NCI-H2171 treated with DMSO at 0.1 percent for 48 hours (cell line): Measurements from ENCODE around the gene TAOK2.

Source experiments
- DNase-seq: peaks from one replicate; lab custom pipeline; 2025; lab: John Stamatoyannopoulos, UW

The TAOK2 gene

DNA sequence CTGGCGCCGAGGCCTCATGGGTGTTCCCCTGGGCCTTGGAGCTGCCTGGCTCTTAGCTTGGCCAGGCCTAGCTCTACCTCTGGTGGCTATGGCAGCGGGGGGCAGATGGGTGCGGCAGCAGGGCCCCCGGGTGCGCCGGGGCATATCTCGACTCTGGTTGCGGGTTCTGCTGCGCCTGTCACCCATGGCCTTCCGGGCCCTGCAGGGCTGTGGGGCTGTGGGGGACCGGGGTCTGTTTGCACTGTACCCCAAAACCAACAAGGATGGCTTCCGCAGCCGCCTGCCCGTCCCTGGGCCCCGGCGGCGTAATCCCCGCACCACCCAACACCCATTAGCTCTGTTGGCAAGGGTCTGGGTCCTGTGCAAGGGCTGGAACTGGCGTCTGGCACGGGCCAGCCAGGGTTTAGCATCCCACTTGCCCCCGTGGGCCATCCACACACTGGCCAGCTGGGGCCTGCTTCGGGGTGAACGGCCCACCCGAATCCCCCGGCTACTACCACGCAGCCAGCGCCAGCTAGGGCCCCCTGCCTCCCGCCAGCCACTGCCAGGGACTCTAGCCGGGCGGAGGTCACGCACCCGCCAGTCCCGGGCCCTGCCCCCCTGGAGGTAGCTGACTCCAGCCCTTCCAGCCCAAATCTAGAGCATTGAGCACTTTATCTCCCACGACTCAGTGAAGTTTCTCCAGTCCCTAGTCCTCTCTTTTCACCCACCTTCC, 13.9 kb downstream of the TAOK2 start:
- DNase-seq, result no peak

DNA sequence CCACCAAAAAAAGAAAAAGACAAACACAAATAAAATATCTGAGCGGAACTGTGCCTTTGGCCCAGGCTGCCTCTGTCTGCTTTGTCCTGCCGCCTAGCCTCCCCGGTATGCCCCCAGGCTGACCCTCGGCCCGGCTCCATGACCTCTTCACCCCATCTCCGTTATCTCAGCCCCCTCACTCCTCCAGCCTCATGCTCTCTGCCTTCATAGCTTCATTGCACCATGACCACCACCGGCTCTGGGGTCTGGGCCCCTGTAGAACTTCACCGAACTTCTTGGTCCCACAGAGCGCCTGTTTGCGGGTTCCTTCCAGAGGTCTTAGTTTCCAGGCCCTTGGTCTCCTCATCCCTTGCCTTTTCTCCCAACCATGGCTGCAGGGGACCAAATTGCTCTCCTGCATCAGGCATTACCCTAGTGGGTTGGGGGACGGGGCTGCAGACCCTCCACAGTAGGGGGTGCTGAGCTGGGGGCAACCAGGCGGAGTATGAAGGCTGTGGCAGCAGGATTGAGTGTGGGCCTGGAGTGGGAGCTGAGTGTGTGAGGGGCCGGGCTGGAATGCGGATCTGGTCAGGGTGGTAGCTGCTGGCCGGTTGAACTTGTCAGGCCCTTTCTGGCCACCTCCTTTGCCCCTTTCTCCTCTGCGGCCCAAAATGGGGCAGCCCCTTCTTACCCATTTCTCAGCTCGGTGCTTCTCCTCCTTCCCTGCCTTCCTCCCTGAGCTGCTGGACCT, 14.8 kb downstream of the TAOK2 start:
- no peak for DNase-seq

DNA sequence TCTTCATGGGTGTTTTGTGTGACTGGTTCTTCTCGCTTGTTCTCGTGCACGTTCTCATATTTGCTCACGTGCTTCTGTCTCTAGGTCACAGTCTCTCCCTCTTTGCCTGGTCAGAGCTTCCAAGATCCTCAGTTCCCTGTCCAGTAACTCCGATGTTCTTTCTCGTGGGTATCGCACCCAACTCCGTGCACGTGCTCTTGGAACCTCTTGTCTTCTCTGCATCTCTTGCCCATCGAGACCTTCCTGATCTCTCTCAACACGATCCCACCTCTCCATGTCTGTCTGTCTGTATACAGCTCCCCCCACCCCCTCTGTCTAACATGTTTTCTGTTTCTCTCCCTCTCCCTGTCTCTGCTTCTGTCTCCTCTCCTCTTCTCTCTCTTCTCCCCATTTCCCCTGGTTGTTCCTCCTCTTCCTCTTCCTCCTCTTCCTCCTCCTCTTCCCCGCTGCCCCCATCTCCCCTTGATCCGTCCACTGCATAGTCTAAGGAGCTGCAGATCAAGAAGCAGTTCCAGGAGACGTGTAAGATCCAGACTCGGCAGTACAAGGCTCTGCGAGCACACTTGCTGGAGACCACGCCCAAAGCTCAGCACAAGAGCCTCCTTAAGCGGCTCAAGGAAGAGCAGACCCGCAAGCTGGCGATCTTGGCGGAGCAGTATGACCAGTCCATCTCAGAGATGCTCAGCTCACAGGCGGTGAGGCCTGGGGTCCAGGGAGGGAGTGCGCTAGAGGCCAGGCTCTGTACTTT, 15.6 kb downstream of the TAOK2 start:
- no peak for DNase-seq

DNA sequence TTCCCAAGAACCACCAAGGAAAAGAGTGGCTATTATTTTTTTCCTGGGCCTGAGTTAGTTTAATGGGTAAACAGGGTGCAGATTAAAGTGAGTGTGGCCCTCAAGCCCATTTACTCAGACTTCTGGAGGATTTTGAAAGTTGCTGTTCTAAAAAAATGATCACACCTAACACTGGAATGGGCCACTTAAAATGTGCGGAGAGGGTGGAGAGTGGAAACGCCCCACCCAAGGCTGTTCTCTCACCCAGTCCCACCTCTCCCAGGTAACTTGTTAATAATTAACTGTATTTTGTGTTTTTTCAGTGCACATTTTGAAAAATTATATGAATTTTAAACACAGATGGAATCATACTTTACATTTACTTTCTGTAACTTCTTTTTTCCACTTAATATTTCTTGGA, 16.4 kb downstream of the TAOK2 start:
- no peak for DNase-seq

DNA sequence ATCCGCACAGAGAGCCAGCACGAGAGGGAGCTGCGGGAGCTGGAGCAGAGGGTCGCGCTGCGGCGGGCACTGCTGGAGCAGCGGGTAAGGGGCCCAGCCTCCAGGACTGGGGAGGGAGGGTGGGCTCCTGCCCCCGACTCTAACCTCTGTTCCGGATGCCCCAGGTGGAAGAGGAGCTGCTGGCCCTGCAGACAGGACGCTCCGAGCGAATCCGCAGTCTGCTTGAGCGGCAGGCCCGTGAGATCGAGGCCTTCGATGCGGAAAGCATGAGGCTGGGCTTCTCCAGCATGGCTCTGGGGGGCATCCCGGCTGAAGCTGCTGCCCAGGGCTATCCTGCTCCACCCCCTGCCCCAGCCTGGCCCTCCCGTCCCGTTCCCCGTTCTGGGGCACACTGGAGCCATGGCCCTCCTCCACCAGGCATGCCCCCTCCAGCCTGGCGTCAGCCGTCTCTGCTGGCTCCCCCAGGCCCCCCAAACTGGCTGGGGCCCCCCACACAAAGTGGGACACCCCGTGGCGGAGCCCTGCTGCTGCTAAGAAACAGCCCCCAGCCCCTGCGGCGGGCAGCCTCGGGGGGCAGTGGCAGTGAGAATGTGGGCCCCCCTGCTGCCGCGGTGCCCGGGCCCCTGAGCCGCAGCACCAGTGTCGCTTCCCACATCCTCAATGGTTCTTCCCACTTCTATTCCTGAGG, 17.4 kb downstream of the TAOK2 start:
- no peak for DNase-seq

DNA sequence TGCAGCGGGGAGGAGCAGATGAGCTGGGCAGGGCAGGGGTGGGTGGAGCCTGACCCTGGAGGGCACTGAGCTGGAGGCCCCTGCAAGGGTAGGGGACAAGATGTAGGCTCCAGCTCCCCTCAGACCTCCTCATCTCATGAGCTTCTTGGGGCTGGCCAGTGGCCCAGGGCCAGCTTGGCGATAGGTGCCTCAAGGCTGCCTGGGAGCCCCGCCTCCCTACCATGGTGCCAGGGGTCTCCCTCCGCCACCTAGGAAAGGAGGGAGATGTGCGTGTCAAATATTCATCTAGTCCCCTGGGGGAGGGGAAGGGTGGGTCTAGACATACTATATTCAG, 17.9 kb downstream of the TAOK2 start:
- DNase-seq, result no peak

DNA sequence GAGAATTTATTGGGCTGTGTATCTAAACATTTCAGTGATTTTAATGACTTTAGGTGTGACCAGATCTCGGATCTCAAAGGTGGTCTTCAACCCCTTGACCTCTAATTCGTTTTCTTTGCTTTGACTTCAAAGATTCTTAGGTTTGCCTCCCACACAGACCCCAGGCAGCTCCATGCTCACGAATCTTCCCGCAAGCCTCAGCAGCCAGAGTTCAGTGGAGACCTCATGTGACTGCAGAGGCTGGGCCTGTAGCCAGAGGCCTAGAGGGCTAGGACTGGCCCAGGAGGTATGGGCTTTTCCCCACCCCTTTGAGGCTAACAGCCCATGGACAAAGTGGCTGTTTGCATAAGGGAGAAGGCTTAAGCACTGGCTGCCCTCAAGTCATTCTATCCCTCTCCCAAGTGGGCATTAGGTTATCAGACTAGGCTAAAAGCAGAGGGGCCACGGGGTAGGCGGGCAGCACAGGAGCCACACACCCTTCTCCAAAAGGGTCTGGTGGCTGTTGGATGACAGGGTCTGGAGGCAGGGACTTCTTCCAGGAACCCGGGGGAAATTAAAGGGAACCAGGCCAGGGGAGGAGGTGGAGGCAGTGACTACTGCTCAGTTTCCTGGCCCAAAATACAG, 18.8 kb downstream of the TAOK2 start:
- no peak for DNase-seq

DNA sequence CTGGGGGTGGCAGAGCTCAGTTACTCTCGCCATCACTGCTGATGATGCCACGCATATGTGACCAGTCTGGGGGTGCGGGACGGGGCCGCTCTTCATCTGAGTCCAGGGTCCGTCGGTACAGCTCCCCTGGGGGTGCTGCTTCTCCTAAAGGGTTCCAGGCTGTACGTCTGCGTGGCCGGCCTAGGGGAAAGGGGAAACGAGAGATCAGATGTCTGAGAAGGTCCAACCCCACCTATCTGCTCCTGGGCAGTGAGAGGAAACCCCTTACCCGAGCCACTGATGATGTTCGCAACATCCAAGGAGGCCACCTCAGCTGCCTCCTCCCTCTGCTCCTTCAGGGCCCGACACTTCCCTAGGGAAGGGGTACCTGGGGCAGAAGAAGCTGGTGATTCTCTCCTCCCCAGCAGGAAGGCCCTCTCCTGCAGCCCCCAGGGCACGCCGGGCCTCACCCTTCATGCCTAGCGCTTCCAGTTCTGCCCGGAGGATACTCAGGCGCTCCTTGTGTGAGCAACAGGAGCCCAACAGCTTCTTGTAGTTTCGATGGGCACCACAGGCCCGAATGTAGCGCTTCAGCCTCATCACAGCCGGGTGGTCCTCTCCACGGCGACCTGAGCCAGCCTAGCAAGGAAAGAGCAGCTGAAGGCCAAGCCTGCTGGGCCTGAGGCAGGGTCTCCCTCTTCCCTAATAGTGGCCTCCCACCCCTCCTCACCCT, 19.7 kb downstream of the TAOK2 start:
- DNase-seq, result no peak

DNA sequence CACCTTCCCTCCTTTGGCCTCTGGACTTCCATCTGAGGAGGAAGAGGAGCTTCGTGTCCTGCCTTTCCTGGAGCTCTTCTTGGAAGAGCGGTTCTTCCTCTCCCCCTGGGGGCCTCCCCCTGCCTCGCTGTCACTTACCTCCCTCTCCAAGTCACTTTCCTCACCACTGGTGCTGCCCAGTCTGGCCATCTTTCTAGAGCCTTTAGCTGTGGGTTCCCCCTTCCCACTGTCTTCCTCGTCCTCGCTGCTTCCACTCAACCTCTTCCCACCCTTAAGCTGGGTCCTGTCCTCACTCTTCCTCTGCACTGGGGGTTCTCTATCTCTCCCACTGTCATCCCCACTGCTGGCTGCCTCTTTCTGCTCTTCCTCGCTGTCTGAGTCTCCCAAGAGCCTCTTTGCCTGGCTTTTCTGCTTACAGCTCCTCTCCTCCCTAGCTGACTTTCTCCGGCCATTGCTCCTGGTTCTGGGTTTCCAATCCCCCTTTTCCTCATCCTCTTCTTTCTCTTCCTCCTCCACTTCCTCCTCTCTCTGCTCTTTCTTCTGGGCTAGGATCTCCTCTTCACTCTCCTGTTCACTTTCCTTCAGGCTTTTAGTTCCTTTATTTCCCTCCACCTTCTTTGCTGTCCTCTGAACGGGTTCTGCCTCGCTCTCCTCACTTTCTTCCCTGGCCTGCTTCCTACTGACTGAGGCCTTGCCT, 20.4 kb downstream of the TAOK2 start:
- no peak for DNase-seq

DNA sequence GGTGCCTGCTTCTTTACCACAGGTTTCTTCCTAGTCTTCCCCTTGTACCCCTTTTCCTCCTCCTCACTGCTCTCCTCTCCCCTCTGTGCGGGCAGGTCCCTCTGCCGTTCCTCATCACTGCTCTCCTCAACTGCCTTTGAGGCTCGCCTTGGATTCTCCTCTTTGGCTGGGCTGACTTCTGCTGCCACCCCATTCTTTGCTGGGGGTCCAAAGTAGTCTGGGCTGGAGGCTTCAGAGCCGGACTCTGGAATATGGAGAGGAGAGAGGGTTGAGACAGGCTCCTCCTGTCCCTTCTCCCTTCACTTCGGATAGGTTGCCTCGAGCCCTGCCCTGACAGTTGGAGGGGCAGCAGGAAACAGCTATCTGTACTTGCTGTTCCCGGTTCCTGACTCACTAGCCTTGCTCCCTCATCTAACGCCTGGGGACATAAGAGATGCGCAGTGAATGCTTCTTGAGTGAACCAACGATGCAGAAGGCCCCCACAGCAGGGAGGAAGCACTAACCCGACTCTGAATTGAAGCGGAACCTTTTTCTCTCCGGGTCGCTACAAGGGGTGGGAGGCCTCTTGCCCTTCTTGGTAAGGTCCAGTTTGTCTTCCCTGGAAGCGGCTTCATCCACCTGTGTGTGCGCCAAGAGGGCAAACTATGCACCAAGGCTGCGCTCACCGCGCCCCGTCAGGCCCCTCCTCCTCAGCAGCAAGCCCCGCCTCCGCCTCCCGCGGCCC, 21.1 kb downstream of the TAOK2 start:
- peak; percentile 36 for DNase-seq

DNA sequence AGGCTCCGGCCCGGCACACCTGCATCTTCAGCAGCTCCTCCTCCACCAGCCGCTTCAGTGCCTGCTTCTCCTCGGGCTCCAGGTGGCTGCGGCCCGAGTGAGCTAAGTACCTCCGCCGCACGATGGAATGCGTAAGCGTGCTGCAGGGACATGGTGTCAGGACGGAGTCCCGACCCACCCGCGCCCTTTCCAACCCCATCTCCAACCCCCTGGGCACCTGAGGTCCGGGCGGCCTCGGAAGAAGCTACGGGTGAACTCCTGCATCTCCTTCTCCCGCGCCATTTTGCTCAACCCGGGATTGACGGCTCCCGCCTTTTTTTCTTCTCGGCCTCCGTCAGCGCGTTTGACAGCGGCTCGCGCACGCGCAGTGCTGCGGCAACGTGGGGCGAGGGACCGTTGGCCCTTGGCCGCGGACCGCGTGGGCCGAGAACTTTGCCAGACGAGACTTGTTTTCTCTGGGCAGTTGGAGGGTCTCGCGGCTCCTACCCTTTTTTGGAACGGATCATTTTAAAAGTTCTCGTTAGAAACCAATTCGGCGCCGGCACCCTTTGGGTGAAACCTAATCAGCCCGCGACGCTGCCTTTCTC, 21.7 kb downstream of the TAOK2 start, which contains the start of gene HIRIP3:
Gene HIRIP3, minus strand, starts transcription at position 294 of the 587 bp plus-strand sequence. Its CDS starts 12 bp downstream, at position 282.
- DNase-seq, result peak; percentile 94

DNA sequence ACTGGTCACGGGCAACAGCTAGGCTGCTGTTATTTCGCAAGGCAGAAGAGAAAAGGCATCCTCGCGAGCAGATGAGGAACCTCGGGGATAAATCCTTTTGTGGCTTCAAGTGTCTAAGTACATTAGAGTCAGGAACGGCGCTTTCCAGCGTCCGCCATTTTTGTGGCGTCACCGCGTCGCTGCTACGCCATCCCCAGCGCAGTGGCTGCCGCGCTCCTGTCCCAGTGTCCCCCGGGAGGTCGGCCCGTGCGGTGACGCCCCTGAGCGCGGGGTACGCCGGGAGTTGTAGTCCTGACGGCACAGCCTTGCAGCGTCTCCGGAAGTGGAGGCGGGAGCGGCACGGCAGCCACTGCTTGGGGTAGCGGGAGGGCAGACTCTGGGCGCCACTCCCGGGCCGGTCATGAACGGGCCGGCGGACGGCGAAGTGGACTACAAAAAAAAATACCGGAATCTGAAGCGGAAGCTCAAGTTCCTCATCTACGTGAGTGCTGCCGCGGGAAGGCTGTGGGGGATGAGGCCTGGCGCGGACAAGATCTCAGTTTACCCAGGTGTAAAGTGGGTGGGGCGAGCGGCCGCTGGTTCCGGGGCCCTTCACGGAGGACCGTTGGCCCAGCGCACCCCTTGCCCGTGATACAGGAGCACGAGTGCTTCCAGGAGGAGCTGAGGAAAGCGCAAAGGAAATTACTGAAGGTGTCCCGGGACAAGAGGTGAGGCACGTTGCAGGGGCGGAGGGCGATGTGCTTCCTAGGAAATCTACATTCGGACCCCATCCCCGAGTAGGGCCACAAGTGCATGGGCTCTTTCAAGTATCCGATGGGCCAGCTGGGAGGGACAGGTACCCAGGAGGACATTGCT, 22.5 kb downstream of the TAOK2 start, which contains the start of gene INO80E:
Gene INO80E, plus strand, starts transcription at position 331 of the 855 bp plus-strand sequence. Its CDS starts 70 bp downstream, at position 401.
- DNase-seq, result peak; percentile 95

DNA sequence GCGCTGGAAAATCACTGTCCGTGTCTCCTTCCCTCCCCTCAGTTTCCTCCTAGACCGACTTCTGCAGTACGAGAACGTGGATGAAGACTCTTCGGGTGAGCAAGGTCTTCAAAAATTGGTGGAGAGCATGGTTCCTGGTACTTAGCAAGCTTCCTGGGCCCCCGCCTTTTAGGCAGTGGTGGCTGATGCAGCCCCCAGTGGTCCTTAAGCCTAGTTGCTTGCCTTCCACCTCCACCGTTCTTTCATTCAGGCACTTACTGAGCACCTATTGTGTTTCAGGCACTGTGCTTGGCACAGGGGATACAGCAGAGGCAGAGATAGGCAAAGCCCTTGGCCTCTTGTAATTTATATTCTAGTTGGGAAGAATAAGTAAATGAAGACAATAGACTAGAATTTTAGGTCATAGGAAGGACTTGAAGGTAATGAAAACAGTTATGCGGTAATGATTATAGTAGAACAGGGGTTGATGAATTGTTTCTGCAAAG, 23.1 kb downstream of the TAOK2 start:
- no peak for DNase-seq

DNA sequence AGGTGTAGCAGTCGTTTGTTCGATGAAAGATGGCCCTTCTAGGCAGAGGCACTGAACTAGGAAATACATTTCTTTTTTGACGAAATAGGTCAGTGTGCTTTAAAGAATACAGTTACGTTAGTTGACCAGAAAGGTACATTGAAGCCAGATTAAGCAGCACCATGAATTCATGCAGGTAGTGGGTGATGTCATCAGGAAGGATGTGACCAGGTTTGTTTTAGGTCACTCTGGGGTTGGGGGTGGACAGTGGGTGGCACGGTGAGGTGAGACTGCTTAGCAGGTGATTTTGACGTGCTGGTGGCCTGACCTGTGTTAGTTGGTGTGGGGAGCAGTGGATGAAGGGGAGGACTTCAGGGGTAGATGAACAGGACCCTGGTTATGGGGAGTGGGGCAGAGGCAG, 25.9 kb downstream of the TAOK2 start:
- DNase-seq, result no peak

DNA sequence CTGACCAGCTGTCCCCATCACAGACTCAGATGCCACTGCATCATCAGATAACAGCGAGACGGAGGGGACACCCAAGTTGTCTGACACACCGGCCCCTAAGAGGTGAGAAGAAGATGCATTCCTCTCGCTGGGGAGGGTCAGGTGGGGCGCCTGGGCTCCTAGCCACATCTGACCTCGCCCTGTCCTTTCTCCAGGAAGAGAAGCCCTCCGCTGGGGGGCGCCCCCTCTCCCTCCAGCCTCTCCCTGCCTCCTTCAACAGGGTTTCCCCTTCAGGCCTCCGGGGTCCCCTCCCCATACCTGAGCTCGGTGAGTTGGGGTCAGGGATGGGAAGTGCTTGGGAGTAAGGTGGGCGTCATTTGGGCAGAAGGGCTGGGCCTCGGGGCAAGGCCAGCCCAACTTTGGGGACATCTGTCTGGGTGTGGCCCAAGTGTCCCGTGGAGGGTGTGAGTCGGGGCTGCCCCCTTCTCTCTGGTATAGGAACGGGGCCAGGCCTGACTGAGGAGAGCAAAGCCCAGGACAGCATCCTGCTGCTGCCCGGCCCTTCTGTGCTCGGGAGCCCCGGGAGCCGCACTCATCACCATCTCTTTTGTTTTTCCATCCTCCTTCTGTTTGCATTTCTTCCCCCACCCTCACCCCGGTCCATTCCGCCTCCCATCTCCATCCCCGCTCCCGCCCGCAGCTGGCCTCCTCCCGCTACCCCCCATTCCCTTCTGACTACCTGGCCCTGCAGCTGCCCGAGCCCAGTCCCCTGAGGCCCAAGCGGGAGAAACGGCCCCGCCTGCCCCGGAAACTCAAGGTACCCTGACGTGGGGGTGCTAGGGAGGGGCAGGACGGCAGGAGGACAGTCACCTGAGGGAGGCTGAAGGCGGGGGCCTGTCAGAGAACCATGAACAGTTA, 27.3 kb downstream of the TAOK2 start:
- no peak for DNase-seq

DNA sequence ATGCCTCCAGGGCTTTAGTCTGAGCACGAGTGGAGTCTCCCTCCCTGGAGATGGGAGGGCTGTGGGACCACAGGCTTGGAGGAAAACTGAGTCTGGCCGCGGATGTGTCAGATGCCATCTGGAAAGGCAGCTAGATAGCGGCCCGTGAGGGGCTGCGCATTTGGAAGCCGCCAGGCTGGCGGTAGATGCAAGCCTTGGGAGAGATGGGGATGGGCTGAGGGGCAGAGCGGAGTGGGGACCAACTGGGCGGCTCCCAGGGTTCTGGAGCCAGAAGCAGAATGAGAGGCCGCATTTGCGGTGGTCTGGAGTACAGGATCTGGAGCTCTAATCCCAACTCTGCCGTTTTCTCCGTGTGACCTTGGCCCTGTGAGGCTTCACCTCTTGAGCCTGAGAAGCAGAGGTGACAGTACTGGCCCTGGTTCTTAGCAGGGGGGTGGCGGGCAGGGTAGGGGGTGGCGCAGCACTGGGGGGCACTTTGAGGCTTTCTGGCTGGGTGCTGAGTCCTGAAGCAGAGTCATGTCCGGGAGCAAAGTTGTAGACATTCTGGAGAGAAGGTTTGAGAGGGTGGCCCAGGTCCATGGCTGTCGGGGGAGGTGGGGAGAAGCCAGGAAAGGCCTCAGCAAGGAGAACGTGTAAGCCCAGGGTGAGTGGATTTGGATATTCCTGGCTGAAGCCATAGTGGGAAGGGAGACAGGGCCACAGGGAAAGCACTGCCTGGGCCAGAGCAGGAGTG, 29.1 kb downstream of the TAOK2 start:
- DNase-seq, result no peak
